Natural killer cell (primary cell): ENCODE results near the gene COL1A2. TPM values are rescaled to one million over a fixed set of nuclear protein-coding genes. Genes with fewer than 3 reads are reported as not detected.

Experiments used
- ATAC-seq, 3 donors: fragments of 150-1000 bp in 2 of 3; fragments of 200-7000 bp in 1 of 3; cut with Tn5 transposase; 1 replicate in 1 of 3; 2 replicates in 2 of 3; pipeline ENCODE4 v1.10.0; 2021; ENCODE audit warnings: mild to moderate bottlenecking in 2 of 3, moderate library complexity in 2 of 3
- DNase-seq, 2 donors: peaks; one replicate each; pipeline versions ENCODE4 v3.0.0 to v3.0.0-alpha.2; 2013 to 2021; ENCODE audit warnings: mixed read lengths in 1 of 2
- H3K27ac ChIP-seq: one replicate; pipeline ENCODE4 v1.5.1; 2013; ENCODE audit warnings: mild to moderate bottlenecking, low read length
- H3K27me3 ChIP-seq: one replicate; pipeline ENCODE4 v1.6.1; 2013; ENCODE audit warnings: low read length; ENCODE audit not compliant: control insufficient read depth, insufficient read depth
- H3K36me3 ChIP-seq: one replicate; pipeline ENCODE4 v1.6.1; 2013; ENCODE audit warnings: low read length; ENCODE audit not compliant: control insufficient read depth, insufficient read depth
- H3K4me1 ChIP-seq: one replicate; pipeline ENCODE4 v1.6.1; 2013; ENCODE audit warnings: low read length; ENCODE audit not compliant: control insufficient read depth, insufficient read depth
- H3K4me3 ChIP-seq: one replicate; pipeline ENCODE4 v1.5.1; 2013; ENCODE audit warnings: low read length
- H3K9me3 ChIP-seq: one replicate; pipeline ENCODE4 v1.6.1; 2013; ENCODE audit warnings: low read length; ENCODE audit not compliant: control insufficient read depth, insufficient read depth
- H3K27ac Mint-ChIP-seq, 2 donors: one replicate each; pipeline ENCODE4 v1.8.0; 2022; ENCODE audit warnings: mild to moderate bottlenecking in 2 of 2, mixed read lengths in 2 of 2, moderate library complexity in 1 of 2
- H3K27me3 Mint-ChIP-seq, 2 donors: one replicate each; pipeline ENCODE4 v1.8.0; 2022; ENCODE audit warnings: low read depth in 2 of 2, mixed read lengths in 2 of 2
- H3K36me3 Mint-ChIP-seq: one replicate; pipeline ENCODE4 v1.8.0; 2022; ENCODE audit warnings: mixed read lengths
- H3K4me1 Mint-ChIP-seq, 2 donors: one replicate each; pipeline ENCODE4 v1.8.0; 2022; ENCODE audit warnings: mixed read lengths in 2 of 2
- H3K4me3 Mint-ChIP-seq: one replicate; pipeline ENCODE4 v1.8.0; 2022; ENCODE audit warnings: mild to moderate bottlenecking, moderate library complexity, mixed read lengths
- H3K9me3 Mint-ChIP-seq, 2 donors: one replicate each; pipeline ENCODE4 v1.8.0; 2022; ENCODE audit warnings: mixed read lengths in 2 of 2
- CTCF ChIP-seq: fragments of 200-600 bp; IDR thresholded peaks from one replicate; pipeline ENCODE4 v1.8.0; 2022; ENCODE audit warnings: antibody characterized with exemption
- WGBS: methylation state at CpG from one replicate; pipeline ENCODE4 v1.1.7; 2013; ENCODE audit warnings: missing lambda C conversion rate; ENCODE audit not compliant: insufficient coverage; 5-methylcytosine and 5-hydroxymethylcytosine counted together
- intact Hi-C: fragments of 100-400 bp; cut with micrococcal nuclease; formaldehyde crosslinking; loops from one replicate; pipeline ENCODE4 v1.14.2; 2022
- total RNA-seq, 4 donors: library from RNA; stranded (reverse); fragments of 120-200 nt in 1 of 4; gene quantifications; one replicate each; pipeline versions ENCODE4 v1.2.3 to v1.2.4, GENCODE V29; 2013 to 2022

Gene COL1A2
- total RNA-seq, 3 donors from 2014 or later (not counting 1 experiment from before 2014, with no cell fraction given), result not detected

- Mint-ChIP-seq H3K4me1 (no peaks in the 10 kb centered on the region), H3K27me3 (peaks cover 10 to 29% of the 10 kb centered on the region in 2 donors), H3K9me3 (peaks cover 0 to 3% of the 10 kb centered on the region in 2 donors), H3K4me3 (no peak overlapping the region), H3K36me3 (no peaks in the 10 kb centered on the region), H3K27ac (no peak overlapping the region)
- no peak overlapping the region for H3K4me3 ChIP-seq
- H3K36me3 ChIP-seq, result no peaks in the 10 kb centered on the region
- no peaks in the 10 kb centered on the region for H3K9me3 ChIP-seq
- no peak for TF ChIP-seq CTCF
- 96% methylated on average over 4 of the region's 5 CpGs for WGBS
- H3K27ac ChIP-seq, result no peak overlapping the region
- DNase-seq (no peak), ATAC-seq (no peak)
- peaks cover 2% of the 10 kb centered on the region for H3K27me3 ChIP-seq
- H3K4me1 ChIP-seq, result no peaks in the 10 kb centered on the region
- intact Hi-C loops, result no loop called here
Measured at GRCh38 chr7:94476251-94476840, 81.7 kb downstream of the COL1A2 start.

- ATAC-seq (no peak), DNase-seq (no peak)
- Histone ChIP-seq H3K4me1 (no peaks in the 10 kb centered on the region), H3K36me3 (no peaks in the 10 kb centered on the region), H3K4me3 (no peak overlapping the region), H3K27me3 (peaks cover 2% of the 10 kb centered on the region), H3K27ac (no peak overlapping the region), H3K9me3 (no peaks in the 10 kb centered on the region)
- Mint-ChIP-seq H3K9me3 (no peaks in the 10 kb centered on the region), H3K36me3 (no peaks in the 10 kb centered on the region), H3K4me3 (no peak overlapping the region), H3K27ac (no peak overlapping the region), H3K4me1 (no peaks in the 10 kb centered on the region), H3K27me3 (peaks cover 13 to 31% of the 10 kb centered on the region in 2 donors)
- no CpG with 5 or more reads among the region's 1 CpG for WGBS
- no peak for TF ChIP-seq CTCF
- intact Hi-C loops, result no loop called here
Measured at GRCh38 chr7:94477878-94478277, 83.2 kb downstream of the COL1A2 start.

- H3K27me3 Mint-ChIP-seq, result peaks cover 14 to 39% of the 10 kb centered on the region in 2 donors
- no peaks in the 10 kb centered on the region for H3K4me1 ChIP-seq
- H3K4me3 Mint-ChIP-seq, result no peak overlapping the region
- no peaks in the 10 kb centered on the region for H3K9me3 Mint-ChIP-seq
- no peaks in the 10 kb centered on the region for H3K36me3 ChIP-seq
- no peak overlapping the region for H3K4me3 ChIP-seq
- ATAC-seq (no peak), DNase-seq (no peak)
- no peaks in the 10 kb centered on the region for H3K36me3 Mint-ChIP-seq
- no peaks in the 10 kb centered on the region for H3K4me1 Mint-ChIP-seq
- H3K27me3 ChIP-seq, result peaks cover 2% of the 10 kb centered on the region
- intact Hi-C loops, result no loop called here
- H3K27ac Mint-ChIP-seq, result no peak overlapping the region
- WGBS, result 100% methylated on average over 2 of the region's 3 CpGs
- no peak for TF ChIP-seq CTCF
- H3K27ac ChIP-seq, result no peak overlapping the region
- no peaks in the 10 kb centered on the region for H3K9me3 ChIP-seq
Measured at GRCh38 chr7:94478648-94479214, 84.0 kb downstream of the COL1A2 start.

Other genes starting within 250 kb of the COL1A2 start
- 10 to 100 TPM; 23.7 to 32.1 (median 26.0) TPM for gene CASD1, start 114.9 kb downstream of the COL1A2 start, total RNA-seq